Ishikawa (cell line): Measurements from ENCODE around the gene ITGBL1.

Experiments used
- CEBPB ChIP-seq: IDR thresholded peaks from 2 replicates; pipeline ENCODE4 v1.6.1; 2012
- CREB1 ChIP-seq: IDR thresholded peaks from 2 replicates; pipeline ENCODE4 v1.6.1; 2012; ENCODE audit warnings: low read depth
- EGR1 ChIP-seq: IDR thresholded peaks from 2 replicates; pipeline ENCODE4 v1.6.1; 2012
- EP300 ChIP-seq: IDR thresholded peaks from 2 replicates; pipeline ENCODE4 v1.6.1; 2012; ENCODE audit warnings: borderline replicate concordance
- FOXM1 ChIP-seq: IDR thresholded peaks from 2 replicates; pipeline ENCODE4 v1.6.1; 2012; ENCODE audit warnings: low read depth, borderline replicate concordance
- MAX ChIP-seq: IDR thresholded peaks from 2 replicates; pipeline ENCODE4 v1.6.1; 2012
- NFIC ChIP-seq: IDR thresholded peaks from 2 replicates; pipeline ENCODE4 v1.6.1; 2012
- RAD21 ChIP-seq: IDR thresholded peaks from 2 replicates; pipeline ENCODE4 v1.6.1; 2012; ENCODE audit warnings: low read depth
- REST ChIP-seq: IDR thresholded peaks from 2 replicates; pipeline ENCODE4 v1.6.1; 2012; ENCODE audit warnings: low read depth, mild to moderate bottlenecking
- TAF1 ChIP-seq: IDR thresholded peaks from 2 replicates; pipeline ENCODE4 v1.6.1; 2012; ENCODE audit warnings: low read depth, mild to moderate bottlenecking
- TCF12 ChIP-seq: IDR thresholded peaks from 2 replicates; pipeline ENCODE4 v1.6.1; 2012; ENCODE audit warnings: low read depth
- TEAD4 ChIP-seq: IDR thresholded peaks from 2 replicates; pipeline ENCODE4 v1.6.1; 2012
- USF1 ChIP-seq: IDR thresholded peaks from 2 replicates; pipeline ENCODE4 v1.6.1; 2012
- YY1 ChIP-seq: IDR thresholded peaks from 2 replicates; pipeline ENCODE4 v1.6.1; 2012; ENCODE audit warnings: low read depth
- ZBTB7A ChIP-seq: IDR thresholded peaks from 2 replicates; pipeline ENCODE4 v1.6.1; 2012; ENCODE audit warnings: low read depth

The ITGBL1 gene

GRCh38 chr13:101623470-101624209 is 171.2 kb downstream of the ITGBL1 start:
- TF ChIP-seq TAF1 (no peak), EGR1 (no peak), ZBTB7A (no peak), CREB1 (no peak), USF1 (no peak), MAX (no peak), RAD21 (no peak), EP300 (no peak), REST (no peak), YY1 (no peak), NFIC (no peak), CEBPB (no peak), TEAD4 (no peak), TCF12 (no peak), FOXM1 (no peak)

GRCh38 chr13:101624210-101624922 is 171.9 kb downstream of the ITGBL1 start:
- TF ChIP-seq EP300 (no peak), REST (no peak), EGR1 (no peak), TCF12 (no peak), CREB1 (no peak), USF1 (no peak), CEBPB (no peak), ZBTB7A (no peak), MAX (no peak), FOXM1 (no peak), NFIC (no peak), TEAD4 (no peak), TAF1 (no peak), YY1 (no peak), RAD21 (no peak)

GRCh38 chr13:101624981-101625380 is 172.5 kb downstream of the ITGBL1 start:
- TF ChIP-seq RAD21 (no peak), EP300 (no peak), EGR1 (no peak), USF1 (no peak), TCF12 (no peak), ZBTB7A (no peak), CEBPB (no peak), TEAD4 (no peak)

- TF ChIP-seq USF1 (no peak), TEAD4 (no peak), ZBTB7A (no peak), TAF1 (no peak), EGR1 (no peak), REST (no peak), MAX (no peak), CREB1 (no peak), TCF12 (no peak), YY1 (no peak), RAD21 (no peak), FOXM1 (no peak), CEBPB (no peak), EP300 (no peak), NFIC (no peak)
Observed at GRCh38 chr13:101626925-101627555, 174.6 kb downstream of the ITGBL1 start.
